ENCODE measurements around the gene MAPK6. TPM values are rescaled to one million over a fixed set of nuclear protein-coding genes. Genes with fewer than 3 reads are reported as not detected.

MAPK6 gene
- total RNA-seq, 1 donor = 74.9 TPM

- DNase-seq (ENCODE audit: low read depth) = no peak
These were observed 775 bp upstream of the MAPK6 start for GRCh38 chr15:52018244-52018643.

GRCh38 chr15:52019394-52020220 lies 588 bp downstream of the MAPK6 start:
- DNase-seq (ENCODE audit: low read depth) = peak; percentile 93
- TF ChIP-seq CTCF (IDR thresholded peaks at IDR 0.05; ENCODE audit: insufficient read depth, low read length) = no peak
- H3K4me3 ChIP-seq (ENCODE audit: low read depth, low read length) = peak overlapping the region; percentile 92

More at GRCh38 chr15:52018244-52018643, 775 bp upstream of the MAPK6 start:
- TF ChIP-seq CTCF (IDR thresholded peaks at IDR 0.05; ENCODE audit: insufficient read depth, low read length) = no peak
- H3K4me3 ChIP-seq (ENCODE audit: low read depth, low read length) = peak overlapping the region; percentile 67

- peak overlapping the region; percentile 92 for H3K4me3 ChIP-seq (ENCODE audit: low read depth, low read length)
- peak; percentile 61 for DNase-seq (ENCODE audit: low read depth)
- no peak for TF ChIP-seq CTCF (IDR thresholded peaks at IDR 0.05; ENCODE audit: insufficient read depth, low read length)
These were observed 1.4 kb downstream of the MAPK6 start for GRCh38 chr15:52020221-52021085.

GRCh38 chr15:52021128-52021671 lies 2.2 kb downstream of the MAPK6 start:
- peak overlapping the region; percentile 92 for H3K4me3 ChIP-seq (ENCODE audit: low read depth, low read length)
- no peak for TF ChIP-seq CTCF (IDR thresholded peaks at IDR 0.05; ENCODE audit: insufficient read depth, low read length)
- DNase-seq (ENCODE audit: low read depth) = peak; percentile 95

GRCh38 chr15:52021892-52022540 lies 3.0 kb downstream of the MAPK6 start:
- no peak for DNase-seq (ENCODE audit: low read depth)
- no peak for TF ChIP-seq CTCF (IDR thresholded peaks at IDR 0.05; ENCODE audit: insufficient read depth, low read length)
- peak overlapping the region; percentile 92 for H3K4me3 ChIP-seq (ENCODE audit: low read depth, low read length)

GRCh38 chr15:52023169-52023922 lies 4.3 kb downstream of the MAPK6 start:
- no peak for TF ChIP-seq CTCF (IDR thresholded peaks at IDR 0.05; ENCODE audit: insufficient read depth, low read length)
- H3K4me3 ChIP-seq (ENCODE audit: low read depth, low read length) = no peak overlapping the region
- no peak for DNase-seq (ENCODE audit: low read depth)
